ENCODE results near the gene PODNL1.
A peak's percentile ranks its signal among the peaks of the same experiment; 100 is the strongest.

Gene PODNL1

DNA sequence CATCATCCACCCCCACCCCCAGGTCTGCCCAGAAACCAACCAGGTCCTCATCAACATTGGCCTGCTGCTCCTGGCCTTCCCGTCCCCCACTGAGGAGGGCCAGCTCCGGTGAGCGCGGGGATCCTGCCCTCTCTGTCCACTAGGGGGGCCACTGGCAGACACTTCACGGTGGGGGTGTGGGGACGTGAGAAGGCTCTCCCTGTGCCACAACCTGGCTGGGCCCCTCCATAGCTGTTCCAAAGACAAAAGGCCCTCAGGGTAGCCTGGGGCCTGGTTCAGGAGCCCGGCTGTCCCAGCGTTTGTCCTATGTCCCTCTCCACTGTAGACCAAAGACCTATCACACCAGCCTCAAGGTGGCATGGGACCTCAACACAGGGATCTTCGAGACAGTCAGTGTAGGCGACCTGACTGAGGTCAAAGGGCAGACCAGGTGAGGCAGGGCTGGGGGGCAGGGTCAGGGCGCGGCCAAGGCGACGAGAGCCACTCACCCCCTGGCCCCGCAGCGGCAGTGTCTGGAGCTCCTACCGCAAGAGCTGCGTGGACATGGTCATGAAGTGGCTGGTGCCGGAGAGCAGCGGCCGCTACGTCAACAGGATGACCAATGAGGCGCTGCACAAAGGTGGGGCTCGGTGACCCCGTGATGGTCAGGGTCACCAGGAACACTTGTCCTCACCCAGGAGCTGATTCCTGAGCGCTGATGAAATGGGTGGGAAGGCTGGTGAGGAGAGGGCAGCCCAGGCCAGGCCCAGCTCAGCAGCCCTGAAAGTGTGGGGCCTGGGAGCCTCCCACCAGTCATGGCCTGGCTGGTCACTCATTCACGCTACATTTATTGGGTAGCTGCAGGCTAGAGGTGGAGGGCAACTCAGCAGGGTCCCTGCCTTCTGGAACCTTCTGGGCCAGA, 22.0 kb upstream of the PODNL1 start:
- Mint-ChIP-seq H3K4me3 (no peak overlapping the region), H3K27ac (ENCODE audit: low read depth) (peak overlapping the region; percentile 32), H3K27me3 (no peaks in the 10 kb centered on the region), H3K36me3 (ENCODE audit: insufficient read depth) (peaks cover 31% of the 10 kb centered on the region), H3K9me3 (no peaks in the 10 kb centered on the region), H3K4me1 (no peaks in the 10 kb centered on the region)
- no peak for DNase-seq (ENCODE audit: low spot score in 2 of 2)
- ATAC-seq (replicated peaks; ENCODE audit: extremely low read depth, poor library complexity, severe bottlenecking), result no peak

DNA sequence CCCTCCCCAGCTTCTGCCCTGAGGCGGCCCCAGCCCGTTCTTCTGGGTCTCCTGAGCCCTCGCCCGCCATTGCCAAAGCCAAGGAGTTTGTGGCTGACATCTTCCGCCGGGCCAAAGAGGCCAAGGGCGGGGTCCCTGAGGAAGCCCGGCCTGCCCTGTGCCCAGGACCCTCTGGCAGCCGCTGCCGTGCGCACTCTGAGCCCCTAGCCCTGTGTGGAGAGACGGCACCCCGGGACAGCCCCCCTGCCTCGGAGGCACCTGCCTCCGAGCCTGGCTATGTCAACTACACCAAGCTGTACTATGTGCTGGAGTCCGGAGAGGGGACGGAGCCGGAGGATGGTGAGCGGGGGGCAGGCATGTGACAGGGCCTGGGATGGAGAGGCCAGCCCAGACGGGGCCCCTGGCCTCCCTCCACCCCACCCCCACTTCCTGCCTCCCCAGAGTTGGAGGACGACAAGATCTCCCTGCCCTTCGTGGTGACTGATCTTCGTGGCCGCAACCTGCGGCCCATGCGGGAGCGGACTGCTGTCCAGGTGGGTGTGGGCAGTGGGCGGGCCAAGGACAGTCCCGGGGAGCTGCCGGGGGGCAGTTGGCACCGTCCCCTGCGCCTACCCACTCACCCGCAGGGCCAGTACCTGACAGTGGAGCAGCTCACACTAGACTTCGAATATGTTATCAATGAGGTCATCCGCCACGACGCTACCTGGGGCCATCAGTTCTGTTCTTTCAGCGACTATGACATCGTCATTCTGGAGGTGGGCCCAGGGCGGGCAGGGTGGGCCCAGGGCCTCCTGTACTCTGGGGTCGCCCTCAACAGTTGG, 21.1 kb upstream of the PODNL1 start:
- Mint-ChIP-seq H3K4me1 (peaks cover 4% of the 10 kb centered on the region), H3K36me3 (ENCODE audit: insufficient read depth) (peaks cover 28% of the 10 kb centered on the region), H3K9me3 (no peaks in the 10 kb centered on the region), H3K4me3 (no peak overlapping the region), H3K27ac (ENCODE audit: low read depth) (peak overlapping the region; percentile 62), H3K27me3 (no peaks in the 10 kb centered on the region)
- no peak for ATAC-seq (replicated peaks; ENCODE audit: extremely low read depth, poor library complexity, severe bottlenecking)
- no peak for DNase-seq (ENCODE audit: low spot score in 2 of 2)

DNA sequence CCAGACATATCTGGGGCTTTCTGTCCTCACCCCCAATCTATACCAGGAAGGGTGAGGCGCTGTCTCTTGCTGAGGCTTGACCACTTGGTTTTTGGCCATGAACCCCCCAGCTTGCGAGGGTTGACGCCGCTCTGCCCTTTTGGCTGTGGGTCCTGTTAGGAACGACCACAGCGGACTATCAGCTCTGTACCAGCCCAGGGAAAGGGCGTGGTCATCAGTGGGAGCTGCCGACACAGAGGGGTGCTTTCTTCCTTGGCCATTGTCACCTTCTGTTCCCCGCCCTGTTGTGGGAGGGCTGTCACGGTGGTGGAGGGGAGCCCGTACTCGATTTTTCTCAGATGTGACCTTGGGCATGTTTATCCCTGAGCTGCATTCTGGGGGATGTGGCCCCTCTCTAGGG, 19.8 kb upstream of the PODNL1 start:
- no peaks in the 10 kb centered on the region for H3K27me3 Mint-ChIP-seq
- peaks cover 32% of the 10 kb centered on the region for H3K36me3 Mint-ChIP-seq (ENCODE audit: insufficient read depth)
- H3K4me1 Mint-ChIP-seq, result peaks cover 15% of the 10 kb centered on the region
- ATAC-seq (replicated peaks; ENCODE audit: extremely low read depth, poor library complexity, severe bottlenecking), result no peak
- no peaks in the 10 kb centered on the region for H3K9me3 Mint-ChIP-seq
- no peak overlapping the region for H3K27ac Mint-ChIP-seq (ENCODE audit: low read depth)
- no peak overlapping the region for H3K4me3 Mint-ChIP-seq
- no peak for DNase-seq (ENCODE audit: low spot score in 2 of 2)

DNA sequence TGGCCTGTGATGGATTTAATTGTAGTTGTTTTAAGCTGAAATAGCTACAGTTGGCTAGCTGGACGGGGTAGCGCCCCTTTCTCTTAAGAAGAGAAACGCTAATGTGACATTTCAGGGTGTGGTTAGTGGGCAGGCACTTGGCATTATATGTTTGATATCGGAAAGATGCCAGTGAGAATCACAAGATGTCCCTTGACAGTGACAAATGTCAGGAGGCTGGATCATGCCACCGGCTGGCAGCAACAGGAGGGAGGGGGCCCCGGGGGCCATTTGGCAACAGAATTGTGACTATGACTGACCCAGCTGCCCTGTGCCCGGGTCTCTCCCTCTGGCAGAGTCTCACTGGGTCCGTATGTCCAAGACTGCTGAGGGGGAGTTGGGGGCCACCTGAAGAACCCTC, 18.8 kb upstream of the PODNL1 start:
- no peak overlapping the region for H3K4me3 Mint-ChIP-seq
- ATAC-seq (replicated peaks; ENCODE audit: extremely low read depth, poor library complexity, severe bottlenecking), result no peak
- no peaks in the 10 kb centered on the region for H3K27me3 Mint-ChIP-seq
- H3K4me1 Mint-ChIP-seq, result peaks cover 18% of the 10 kb centered on the region
- peaks cover 35% of the 10 kb centered on the region for H3K36me3 Mint-ChIP-seq (ENCODE audit: insufficient read depth)
- no peak for DNase-seq (ENCODE audit: low spot score in 2 of 2)
- H3K27ac Mint-ChIP-seq (ENCODE audit: low read depth), result no peak overlapping the region
- H3K9me3 Mint-ChIP-seq, result no peaks in the 10 kb centered on the region

DNA sequence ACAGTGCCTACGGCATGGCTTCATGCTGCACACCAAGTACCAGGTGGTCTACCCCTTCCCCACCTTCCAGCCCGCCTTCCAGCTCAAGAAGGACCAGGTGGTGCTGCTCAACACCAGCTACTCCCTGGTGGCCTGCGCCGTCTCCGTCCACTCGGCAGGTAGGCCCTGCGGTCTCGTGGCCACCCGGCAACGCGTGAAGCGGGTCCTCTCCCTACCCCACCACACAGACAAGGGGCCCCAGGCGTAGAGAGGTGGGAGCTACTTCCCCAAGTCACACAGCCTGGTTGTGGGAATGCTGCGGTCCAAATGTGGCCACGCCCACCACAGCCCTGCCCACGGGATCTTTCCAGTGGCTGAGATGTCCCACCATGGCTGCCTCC, 18.1 kb upstream of the PODNL1 start:
- ATAC-seq (replicated peaks; ENCODE audit: extremely low read depth, poor library complexity, severe bottlenecking) (no peak), DNase-seq (ENCODE audit: low spot score in 2 of 2) (no peak)
- H3K4me1 Mint-ChIP-seq, result peaks cover 23% of the 10 kb centered on the region
- peaks cover 34% of the 10 kb centered on the region for H3K36me3 Mint-ChIP-seq (ENCODE audit: insufficient read depth)
- no peak overlapping the region for H3K27ac Mint-ChIP-seq (ENCODE audit: low read depth)
- H3K27me3 Mint-ChIP-seq, result no peaks in the 10 kb centered on the region
- H3K9me3 Mint-ChIP-seq, result no peaks in the 10 kb centered on the region
- no peak overlapping the region for H3K4me3 Mint-ChIP-seq

DNA sequence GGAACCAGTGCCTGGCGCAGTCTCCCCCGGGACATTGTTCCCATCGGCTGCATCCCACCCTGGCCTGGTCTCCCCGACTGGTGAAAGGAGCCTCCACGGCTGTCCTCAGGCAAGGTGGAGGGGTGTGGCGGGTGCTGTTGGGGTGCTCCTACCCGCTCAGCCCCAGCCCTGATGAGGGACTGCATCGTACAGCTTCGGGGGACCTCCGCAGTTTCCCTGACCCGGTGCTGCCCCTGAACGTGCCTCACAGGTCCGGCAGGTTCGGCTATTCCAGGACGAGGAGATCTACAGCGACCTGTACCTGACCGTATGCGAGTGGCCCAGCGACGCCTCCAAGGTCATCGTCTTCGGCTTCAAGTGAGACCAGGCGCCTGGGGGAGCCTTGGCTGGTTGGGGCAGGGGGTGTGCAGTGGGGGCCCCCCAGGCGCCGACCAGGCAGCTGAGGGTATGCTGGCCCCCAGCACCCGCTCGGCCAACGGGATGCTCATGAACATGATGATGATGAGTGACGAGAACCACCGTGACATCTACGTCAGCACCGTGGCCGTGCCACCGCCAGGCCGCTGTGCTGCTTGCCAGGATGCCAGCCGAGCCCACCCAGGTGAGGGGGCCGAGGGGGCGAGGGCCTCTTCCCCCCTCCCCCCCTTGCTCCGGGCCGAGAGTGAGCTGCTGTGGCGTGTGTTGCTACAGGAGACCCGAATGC, 17.6 kb upstream of the PODNL1 start:
- no peak overlapping the region for H3K4me3 Mint-ChIP-seq
- H3K27me3 Mint-ChIP-seq, result no peaks in the 10 kb centered on the region
- no peaks in the 10 kb centered on the region for H3K9me3 Mint-ChIP-seq
- H3K36me3 Mint-ChIP-seq (ENCODE audit: insufficient read depth), result peaks cover 29% of the 10 kb centered on the region
- no peak for DNase-seq (ENCODE audit: low spot score in 2 of 2)
- ATAC-seq (replicated peaks; ENCODE audit: extremely low read depth, poor library complexity, severe bottlenecking), result no peak
- H3K4me1 Mint-ChIP-seq, result peaks cover 23% of the 10 kb centered on the region
- no peak overlapping the region for H3K27ac Mint-ChIP-seq (ENCODE audit: low read depth)

DNA sequence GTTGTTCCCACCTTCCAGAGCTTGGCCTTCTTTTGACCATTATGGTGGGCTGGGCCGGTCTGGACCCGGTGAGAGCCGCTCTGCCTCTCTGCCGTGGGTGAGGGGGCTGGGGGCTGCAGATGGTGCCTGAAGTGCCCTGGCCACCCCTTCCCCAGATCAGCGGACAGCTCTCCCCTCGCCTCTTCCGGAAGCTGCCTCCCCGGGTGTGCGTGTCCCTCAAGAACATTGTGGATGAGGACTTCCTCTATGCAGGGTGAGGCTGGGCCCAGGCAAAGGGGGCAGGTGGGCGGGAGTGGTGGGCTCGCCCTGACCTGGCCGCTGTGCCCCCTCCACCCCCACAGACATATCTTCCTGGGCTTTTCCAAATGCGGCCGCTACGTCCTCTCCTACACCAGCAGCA, 16.0 kb upstream of the PODNL1 start:
- peaks cover 27% of the 10 kb centered on the region for H3K36me3 Mint-ChIP-seq (ENCODE audit: insufficient read depth)
- no peaks in the 10 kb centered on the region for H3K27me3 Mint-ChIP-seq
- H3K27ac Mint-ChIP-seq (ENCODE audit: low read depth), result no peak overlapping the region
- DNase-seq (ENCODE audit: low spot score in 2 of 2), result no peak
- peaks cover 23% of the 10 kb centered on the region for H3K4me1 Mint-ChIP-seq
- H3K4me3 Mint-ChIP-seq, result peak overlapping the region; percentile 97
- ATAC-seq (replicated peaks; ENCODE audit: extremely low read depth, poor library complexity, severe bottlenecking), result no peak
- no peaks in the 10 kb centered on the region for H3K9me3 Mint-ChIP-seq

DNA sequence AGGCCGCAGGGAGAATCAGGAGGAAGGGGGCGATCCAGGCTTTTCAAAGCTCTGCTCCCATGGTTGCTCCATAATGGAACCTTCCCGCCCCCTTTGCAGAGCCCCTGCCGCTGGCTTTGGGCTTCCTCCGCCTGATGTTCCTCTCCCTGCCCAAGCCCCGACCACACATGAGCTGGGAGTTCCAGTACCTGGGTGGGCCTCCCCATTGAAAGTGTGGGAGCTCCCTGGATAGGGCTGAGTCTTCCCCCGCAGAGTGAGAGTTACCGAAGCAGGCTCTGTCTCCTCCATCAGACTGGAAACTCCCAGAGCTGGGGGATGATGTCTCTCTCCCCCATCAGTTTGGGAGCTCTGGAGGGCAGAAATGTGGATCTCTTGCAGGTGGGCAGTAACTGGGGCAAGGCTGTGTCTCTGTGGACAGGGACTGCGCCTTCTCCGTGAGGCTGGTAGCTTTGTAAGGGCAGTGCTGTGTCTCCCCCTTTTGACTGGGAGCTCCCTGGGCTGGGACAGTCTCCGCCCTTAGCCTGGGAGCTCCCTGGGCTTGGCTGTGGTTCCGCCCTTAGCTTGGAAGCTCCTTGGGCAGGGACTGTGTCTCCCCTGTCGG, 14.8 kb upstream of the PODNL1 start:
- H3K27ac Mint-ChIP-seq (ENCODE audit: low read depth), result peak overlapping the region; percentile 97
- H3K36me3 Mint-ChIP-seq (ENCODE audit: insufficient read depth), result peaks cover 19% of the 10 kb centered on the region
- peak overlapping the region; percentile 97 for H3K4me3 Mint-ChIP-seq
- ATAC-seq (replicated peaks; ENCODE audit: extremely low read depth, poor library complexity, severe bottlenecking) (no peak), DNase-seq (ENCODE audit: low spot score in 2 of 2) (peak in 1 of 2 donors; percentile 15)
- no peaks in the 10 kb centered on the region for H3K27me3 Mint-ChIP-seq
- H3K9me3 Mint-ChIP-seq, result no peaks in the 10 kb centered on the region
- peaks cover 23% of the 10 kb centered on the region for H3K4me1 Mint-ChIP-seq

DNA sequence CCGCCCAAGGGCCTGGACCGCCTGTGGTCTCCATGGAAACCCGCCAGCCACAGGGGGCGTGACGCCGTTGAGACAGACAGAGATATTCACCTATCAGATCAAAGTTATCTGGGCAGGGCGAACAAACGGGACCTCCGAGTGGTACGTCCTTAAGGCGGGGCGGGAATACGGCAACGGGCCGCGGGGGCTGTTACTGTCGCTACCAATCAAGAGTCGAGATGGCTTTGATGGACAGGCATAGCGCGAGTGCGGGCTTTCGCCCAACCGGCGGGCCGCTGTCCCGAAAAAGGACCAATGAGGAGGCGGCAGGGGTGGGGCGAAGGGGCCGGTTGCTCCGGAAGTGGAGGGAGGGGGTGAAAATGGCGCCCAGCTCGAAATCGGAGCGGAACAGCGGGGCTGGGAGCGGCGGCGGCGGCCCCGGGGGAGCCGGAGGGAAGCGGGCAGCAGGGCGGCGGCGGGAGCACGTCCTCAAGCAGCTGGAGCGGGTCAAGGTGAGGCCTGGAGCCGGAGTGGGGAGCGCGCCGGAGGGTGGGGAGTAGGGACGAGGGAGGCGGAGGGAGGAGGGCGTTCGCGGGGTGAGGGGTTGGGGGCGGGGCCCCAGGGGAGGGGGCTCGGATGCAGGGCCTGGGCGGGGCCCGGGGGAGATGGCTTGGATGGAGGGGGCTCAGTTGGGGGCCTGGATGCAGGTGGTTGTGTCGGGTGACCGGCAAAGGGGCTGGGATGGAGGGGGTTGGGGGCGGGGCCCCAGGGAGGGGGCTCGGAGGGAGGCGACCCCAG, 14.1 kb upstream of the PODNL1 start, which contains the start of gene DCAF15:
Gene DCAF15 (plus strand): TSS at position 356 of the 777 bp plus-strand sequence. CDS start 4 bp downstream, at position 360.
- H3K27me3 Mint-ChIP-seq, result no peaks in the 10 kb centered on the region
- H3K4me3 Mint-ChIP-seq, result peak within 1 kb of the TSS; percentile 97
- H3K36me3 Mint-ChIP-seq (ENCODE audit: insufficient read depth), result peaks cover 15% of the 10 kb centered on the region
- peak; percentile 99 for ATAC-seq (replicated peaks; ENCODE audit: extremely low read depth, poor library complexity, severe bottlenecking)
- no peaks in the 10 kb centered on the region for H3K9me3 Mint-ChIP-seq
- H3K27ac Mint-ChIP-seq (ENCODE audit: low read depth), result peak within 1 kb of the TSS; percentile 97
- peaks cover 23% of the 10 kb centered on the region for H3K4me1 Mint-ChIP-seq
- DNase-seq (ENCODE audit: low spot score in 2 of 2), result peak; percentile 95 to 99

DNA sequence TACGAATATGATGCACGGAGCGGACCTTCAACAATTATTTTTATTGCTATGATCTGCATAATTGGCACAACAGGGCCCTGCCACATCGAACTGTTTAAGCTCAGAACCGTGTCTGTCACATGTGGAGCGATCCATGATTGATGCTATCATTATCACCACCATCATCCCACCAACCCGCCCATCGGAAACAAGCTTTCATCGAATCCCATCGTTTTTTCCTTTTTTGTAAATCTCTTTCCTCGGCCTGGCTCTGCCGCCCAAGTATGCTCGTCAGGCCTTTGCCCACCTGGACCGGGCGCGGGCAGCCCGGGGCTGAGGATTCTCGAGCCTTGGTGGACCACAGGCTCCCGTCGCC, 13.6 kb upstream of the PODNL1 start:
- peaks cover 13% of the 10 kb centered on the region for H3K36me3 Mint-ChIP-seq (ENCODE audit: insufficient read depth)
- H3K27me3 Mint-ChIP-seq, result no peaks in the 10 kb centered on the region
- ATAC-seq (replicated peaks; ENCODE audit: extremely low read depth, poor library complexity, severe bottlenecking) (peak; percentile 4), DNase-seq (ENCODE audit: low spot score in 2 of 2) (no peak)
- H3K4me1 Mint-ChIP-seq, result peaks cover 23% of the 10 kb centered on the region
- H3K27ac Mint-ChIP-seq (ENCODE audit: low read depth), result peak overlapping the region; percentile 97
- H3K9me3 Mint-ChIP-seq, result no peaks in the 10 kb centered on the region
- peak overlapping the region; percentile 97 for H3K4me3 Mint-ChIP-seq

DNA sequence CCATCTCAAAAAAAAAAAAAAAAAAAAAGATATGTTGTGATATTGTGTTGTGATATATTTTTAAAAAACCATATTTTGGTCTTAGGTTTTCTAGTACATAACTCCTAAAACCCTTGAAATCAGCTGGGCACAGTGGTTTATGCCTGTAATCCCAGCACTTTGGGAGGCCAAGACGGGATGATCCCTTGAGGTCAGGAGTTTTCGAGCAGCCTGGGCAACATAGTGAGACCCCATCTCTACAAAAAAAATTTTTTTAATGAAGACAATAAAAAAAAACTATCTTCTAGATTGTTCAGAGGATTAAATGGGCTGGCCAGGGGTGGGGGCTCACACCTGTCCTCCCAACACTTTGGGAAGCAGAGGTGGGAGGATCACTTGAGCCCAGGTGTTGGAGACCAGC, 12.8 kb upstream of the PODNL1 start:
- no peak overlapping the region for H3K4me3 Mint-ChIP-seq
- peaks cover 23% of the 10 kb centered on the region for H3K4me1 Mint-ChIP-seq
- ATAC-seq (replicated peaks; ENCODE audit: extremely low read depth, poor library complexity, severe bottlenecking) (no peak), DNase-seq (ENCODE audit: low spot score in 2 of 2) (no peak)
- peaks cover 13% of the 10 kb centered on the region for H3K36me3 Mint-ChIP-seq (ENCODE audit: insufficient read depth)
- H3K27ac Mint-ChIP-seq (ENCODE audit: low read depth), result no peak overlapping the region
- H3K27me3 Mint-ChIP-seq, result no peaks in the 10 kb centered on the region
- H3K9me3 Mint-ChIP-seq, result no peaks in the 10 kb centered on the region

All from central memory CD8-positive, alpha-beta T cell (primary cell).